ENCODE measurements around the gene HNRNPF.

DNA sequence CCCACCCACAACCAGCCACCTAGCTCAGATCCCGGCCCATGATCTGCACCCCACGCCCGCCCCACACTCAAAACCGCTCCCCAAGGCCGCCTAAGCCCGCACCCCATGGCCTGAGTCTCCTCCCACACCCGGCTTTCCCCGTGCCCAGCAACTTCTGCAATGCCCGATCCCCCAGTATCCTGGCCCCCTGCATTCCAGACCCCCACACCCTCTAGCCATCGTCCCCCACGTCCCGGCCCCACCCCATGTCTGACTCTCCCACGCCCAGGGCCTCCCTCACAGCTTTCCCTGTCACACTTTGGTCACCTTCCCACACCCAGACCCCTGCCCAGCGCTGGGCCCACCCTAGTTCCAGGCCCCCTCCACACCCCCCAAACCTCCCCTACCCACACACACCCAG is 57.7 kb downstream of the HNRNPF start:
- TF ChIP-seq, protein P1, sequence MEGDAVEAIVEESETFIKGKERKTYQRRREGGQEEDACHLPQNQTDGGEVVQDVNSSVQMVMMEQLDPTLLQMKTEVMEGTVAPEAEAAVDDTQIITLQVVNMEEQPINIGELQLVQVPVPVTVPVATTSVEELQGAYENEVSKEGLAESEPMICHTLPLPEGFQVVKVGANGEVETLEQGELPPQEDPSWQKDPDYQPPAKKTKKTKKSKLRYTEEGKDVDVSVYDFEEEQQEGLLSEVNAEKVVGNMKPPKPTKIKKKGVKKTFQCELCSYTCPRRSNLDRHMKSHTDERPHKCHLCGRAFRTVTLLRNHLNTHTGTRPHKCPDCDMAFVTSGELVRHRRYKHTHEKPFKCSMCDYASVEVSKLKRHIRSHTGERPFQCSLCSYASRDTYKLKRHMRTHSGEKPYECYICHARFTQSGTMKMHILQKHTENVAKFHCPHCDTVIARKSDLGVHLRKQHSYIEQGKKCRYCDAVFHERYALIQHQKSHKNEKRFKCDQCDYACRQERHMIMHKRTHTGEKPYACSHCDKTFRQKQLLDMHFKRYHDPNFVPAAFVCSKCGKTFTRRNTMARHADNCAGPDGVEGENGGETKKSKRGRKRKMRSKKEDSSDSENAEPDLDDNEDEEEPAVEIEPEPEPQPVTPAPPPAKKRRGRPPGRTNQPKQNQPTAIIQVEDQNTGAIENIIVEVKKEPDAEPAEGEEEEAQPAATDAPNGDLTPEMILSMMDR (conservative IDR thresholded peaks at IDR 0.05; ENCODE audit: low read length), result no peak
- TF ChIP-seq EZH2phosphoT487 (IDR thresholded peaks at IDR 0.05; ENCODE audit: borderline replicate concordance, low read depth, low read length), result no peak
